A375 (cell line): Measurements from ENCODE around the gene OPN4. TPM values are rescaled to one million over a fixed set of nuclear protein-coding genes. Genes with fewer than 3 reads are reported as not detected.

Experiments used
- total RNA-seq: library from RNA; depleted of rRNA; stranded (reverse); fragments of >200 nt; shearing (Covaris generic); gene quantifications from 2 replicates; pipeline ENCODE4 v1.2.3, GENCODE V29; 2014; rRNA removed

Gene OPN4
- not detected in 2 replicates for total RNA-seq

DNA sequence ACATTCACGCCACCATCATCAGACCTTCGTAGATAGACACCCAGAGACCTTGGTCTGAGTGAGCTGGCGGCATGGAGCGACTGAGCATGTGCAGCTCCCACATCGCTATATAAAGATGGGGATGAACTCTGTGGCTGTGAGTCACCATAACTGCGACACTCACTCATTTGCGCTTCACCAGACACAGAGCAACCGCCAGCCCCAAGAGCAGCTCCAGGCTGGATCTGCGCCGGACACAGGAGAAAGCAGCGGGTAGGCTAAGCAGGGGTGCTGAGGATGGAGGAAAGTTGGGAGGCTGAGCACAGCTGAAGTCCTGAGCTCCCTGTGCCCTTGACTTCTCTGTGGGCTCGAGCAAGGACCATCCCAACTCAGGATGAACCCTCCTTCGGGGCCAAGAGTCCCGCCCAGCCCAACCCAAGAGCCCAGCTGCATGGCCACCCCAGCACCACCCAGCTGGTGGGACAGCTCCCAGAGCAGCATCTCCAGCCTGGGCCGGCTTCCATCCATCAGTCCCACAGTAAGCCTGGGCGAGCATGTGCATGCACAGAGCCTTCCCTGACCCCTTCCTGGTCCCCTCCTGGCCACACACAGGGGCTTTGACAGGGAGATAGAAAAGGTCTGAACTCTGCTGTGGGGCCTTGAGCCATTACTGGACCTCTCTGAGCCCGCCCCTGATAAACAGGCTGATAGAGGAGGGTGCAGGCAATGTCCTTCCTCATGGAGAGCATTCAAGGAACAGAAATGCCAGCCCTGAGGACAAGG is at the start of gene OPN4:
Gene OPN4 (plus strand): TSS at position 137 of the 762 bp plus-strand sequence. CDS start 237 bp downstream, at position 374.

DNA sequence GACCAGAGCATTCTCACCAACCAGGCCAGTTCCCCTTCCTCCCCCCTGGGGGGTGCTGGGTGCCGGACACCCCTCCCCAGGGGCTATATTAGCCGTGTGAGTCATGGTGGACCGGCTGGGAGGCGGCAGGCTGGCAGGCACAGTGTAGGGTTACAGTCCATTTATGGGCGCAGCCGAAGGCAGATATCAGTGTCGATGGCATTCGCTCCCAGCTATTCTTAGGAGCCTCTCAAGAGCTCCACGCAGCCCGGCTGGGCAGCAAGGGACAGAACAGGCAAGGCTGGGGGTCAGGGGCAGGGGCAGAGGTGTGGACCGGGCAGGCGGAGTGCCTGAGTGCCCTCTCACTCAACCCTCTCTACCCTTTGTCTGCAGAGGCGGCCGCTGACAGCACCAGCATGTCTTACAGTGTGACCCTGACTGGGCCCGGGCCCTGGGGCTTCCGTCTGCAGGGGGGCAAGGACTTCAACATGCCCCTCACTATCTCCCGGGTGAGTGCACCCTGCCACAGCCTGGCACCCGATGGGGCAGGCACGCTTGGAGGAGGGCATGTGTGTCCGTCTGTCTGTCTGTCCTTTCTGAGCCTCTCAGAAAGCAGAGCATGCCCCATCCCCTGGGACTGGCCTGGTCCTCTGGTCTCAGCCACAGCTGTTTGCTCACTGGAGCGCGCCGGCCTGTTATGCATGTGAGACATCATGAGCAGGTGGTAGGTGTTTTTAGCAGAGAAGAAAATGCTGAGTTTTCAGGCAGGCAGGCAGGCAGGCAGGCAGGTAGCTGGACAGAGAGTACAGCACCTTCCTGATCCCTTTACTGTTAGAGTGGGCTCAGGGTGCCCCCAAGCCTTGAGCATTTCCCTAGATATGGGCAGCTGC is 14.2 kb downstream of the OPN4 start, which contains the start of gene LDB3:
Gene LDB3 (plus strand): TSS at position 215 of the 869 bp plus-strand sequence. CDS start 181 bp downstream, at position 396.

Other genes starting within 250 kb of the OPN4 start
- gene WAPL, start 132.8 kb upstream of the OPN4 start, total RNA-seq, result 35.9 and 38.5 TPM in 2 replicates
- gene LDB3, start 14.0 kb downstream of the OPN4 start, total RNA-seq, result not detected in 2 replicates
- 18.3 and 20.4 TPM in 2 replicates for gene BMPR1A, start 102.1 kb downstream of the OPN4 start, total RNA-seq